ENCODE results near the gene SST.

The SST gene

GRCh38 chr3:187695449-187695848 is 25.3 kb upstream of the SST start:
- no peak for TF ChIP-seq CTCF (conservative IDR thresholded peaks at IDR 0.05)
- TF ChIP-seq ZFX (IDR thresholded peaks at IDR 0.05) = no peak
- no peak overlapping the region for H3K27ac ChIP-seq

- TF ChIP-seq ZFX (IDR thresholded peaks at IDR 0.05) (no peak), CTCF (conservative IDR thresholded peaks at IDR 0.05) (no peak)
- H3K27ac ChIP-seq = no peak overlapping the region
Measured at GRCh38 chr3:187694801-187695200, 24.6 kb upstream of the SST start.

- no peak for TF ChIP-seq ZFX (IDR thresholded peaks at IDR 0.05)
- no peak for TF ChIP-seq CTCF (conservative IDR thresholded peaks at IDR 0.05)
- H3K27ac ChIP-seq = no peak overlapping the region
Measured at GRCh38 chr3:187693431-187693830, 23.2 kb upstream of the SST start.

GRCh38 chr3:187689984-187690383 is 19.8 kb upstream of the SST start:
- TF ChIP-seq CTCF (conservative IDR thresholded peaks at IDR 0.05) = no peak
- TF ChIP-seq ZFX (IDR thresholded peaks at IDR 0.05) = no peak
- no peak overlapping the region for H3K27ac ChIP-seq

- H3K27ac ChIP-seq = no peak overlapping the region
- TF ChIP-seq ZFX (IDR thresholded peaks at IDR 0.05) = no peak
- no peak for TF ChIP-seq CTCF (conservative IDR thresholded peaks at IDR 0.05)
Measured at GRCh38 chr3:187686621-187687273, 16.6 kb upstream of the SST start.

GRCh38 chr3:187685948-187686347 is 15.8 kb upstream of the SST start:
- no peak overlapping the region for H3K27ac ChIP-seq
- TF ChIP-seq ZFX (IDR thresholded peaks at IDR 0.05) (no peak), CTCF (conservative IDR thresholded peaks at IDR 0.05) (no peak)

- TF ChIP-seq ZFX (IDR thresholded peaks at IDR 0.05) (no peak), CTCF (conservative IDR thresholded peaks at IDR 0.05) (no peak)
- H3K27ac ChIP-seq = no peak overlapping the region
Measured at GRCh38 chr3:187684880-187685279, 14.7 kb upstream of the SST start.
